ENCODE results near the gene KRT10.
"Not testable (repeated sequence)": the region's sequence is repeated elsewhere in the genome, so short reads cannot be mapped to it uniquely, and the experiment has no call there.

The KRT10 gene

DNA sequence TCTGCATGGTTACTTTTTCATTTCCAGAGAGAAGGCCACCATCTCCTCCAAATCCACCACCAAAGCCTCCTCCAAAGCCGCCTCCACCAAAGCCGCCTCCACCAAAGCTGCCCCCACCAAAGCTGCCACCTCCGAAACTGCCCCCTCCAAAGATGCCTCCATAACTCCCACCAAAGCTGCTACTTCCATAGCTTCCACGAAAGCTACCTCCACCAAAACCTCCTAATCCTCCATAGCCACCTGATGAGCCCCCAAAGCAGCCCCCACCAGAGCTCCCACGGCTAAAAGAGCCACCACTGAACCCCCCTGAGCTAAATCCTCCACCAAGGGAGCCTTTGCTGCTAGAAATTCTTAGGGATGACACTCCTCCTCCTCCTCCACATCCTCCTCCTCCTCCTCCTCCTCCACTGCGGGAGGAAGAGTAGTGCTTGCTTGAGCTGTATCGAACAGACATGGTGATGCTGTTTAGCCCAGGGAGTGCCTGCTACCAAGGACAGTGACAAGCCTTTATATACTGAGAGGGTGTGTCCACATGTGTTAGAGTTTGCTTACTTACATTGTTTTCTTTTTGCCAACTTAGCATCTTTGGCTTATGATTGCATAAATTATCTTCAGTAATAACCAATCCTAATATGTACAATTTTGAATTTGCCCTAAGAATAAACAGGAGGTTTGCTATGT, at the start of gene KRT10:
KRT10 (minus strand) TSS at position 483 of the 681 bp plus-strand sequence; CDS start at position 454, 29 bp downstream.
- no peak for DNase-seq (ENCODE audit: low read depth)

DNA sequence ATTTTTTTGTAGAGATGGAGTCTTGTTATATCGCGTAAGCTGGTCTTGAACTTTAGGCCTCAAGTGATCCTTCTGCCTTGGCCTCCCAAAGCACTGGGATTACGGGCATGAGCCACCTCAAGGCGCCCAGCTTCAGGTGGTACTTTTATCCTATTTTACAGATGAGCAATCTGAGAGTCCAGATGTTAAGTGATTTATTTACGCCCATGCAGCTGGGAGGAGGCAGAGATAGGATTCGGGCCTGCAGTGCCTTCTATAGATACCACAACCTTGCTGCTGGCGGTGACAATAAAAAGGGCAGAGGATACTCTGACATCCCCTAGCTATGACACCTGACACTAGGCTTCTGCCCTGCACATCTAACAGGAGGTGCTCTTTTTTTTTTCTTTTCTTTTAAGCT, 48.9 kb upstream of the KRT10 start:
- DNase-seq (ENCODE audit: low read depth), result no peak

DNA sequence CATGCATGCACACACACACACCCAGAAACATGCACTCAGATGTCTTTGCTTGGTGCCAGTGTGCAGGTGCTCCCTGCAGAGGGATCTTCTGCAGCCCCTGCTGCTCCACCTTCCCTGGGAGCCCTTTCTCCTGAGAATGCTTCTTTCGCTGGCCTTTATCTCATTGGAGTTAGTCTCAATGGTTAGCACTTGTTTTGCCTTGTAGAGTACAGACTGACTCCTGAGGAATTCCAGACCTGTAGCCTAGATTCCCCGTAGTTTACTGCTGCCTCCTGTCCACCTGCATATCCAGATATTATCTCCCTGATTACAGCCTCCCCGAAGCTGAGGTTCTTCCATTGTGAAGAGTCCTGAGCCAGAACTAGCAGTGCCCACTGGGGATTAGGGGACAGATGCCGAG, 47.7 kb upstream of the KRT10 start:
- no peak for DNase-seq (ENCODE audit: low read depth)

DNA sequence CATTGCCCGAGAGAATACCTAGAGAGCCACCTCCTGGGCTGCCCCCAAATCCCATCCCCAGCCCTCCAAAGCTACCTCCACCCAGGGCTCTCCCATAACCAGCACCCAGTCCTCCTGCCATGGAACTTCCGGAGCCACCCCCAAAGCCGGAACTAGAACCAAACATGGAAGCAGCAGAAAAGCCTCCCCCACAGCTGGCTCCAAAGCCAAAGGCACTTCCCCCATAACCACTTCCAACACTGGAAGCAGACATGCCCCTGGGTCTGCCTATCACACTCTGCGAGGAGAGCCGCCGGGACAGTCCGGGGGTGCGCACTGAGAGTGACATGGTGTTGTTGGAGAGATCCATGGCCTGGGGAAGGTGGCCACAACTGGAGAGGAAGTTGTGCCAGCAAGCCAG, 44.4 kb upstream of the KRT10 start, which contains the start of gene KRT12:
KRT12 (minus strand) TSS at position 386 of the 400 bp plus-strand sequence; CDS start at position 349, 37 bp downstream.
- no peak for DNase-seq (ENCODE audit: low read depth)

DNA sequence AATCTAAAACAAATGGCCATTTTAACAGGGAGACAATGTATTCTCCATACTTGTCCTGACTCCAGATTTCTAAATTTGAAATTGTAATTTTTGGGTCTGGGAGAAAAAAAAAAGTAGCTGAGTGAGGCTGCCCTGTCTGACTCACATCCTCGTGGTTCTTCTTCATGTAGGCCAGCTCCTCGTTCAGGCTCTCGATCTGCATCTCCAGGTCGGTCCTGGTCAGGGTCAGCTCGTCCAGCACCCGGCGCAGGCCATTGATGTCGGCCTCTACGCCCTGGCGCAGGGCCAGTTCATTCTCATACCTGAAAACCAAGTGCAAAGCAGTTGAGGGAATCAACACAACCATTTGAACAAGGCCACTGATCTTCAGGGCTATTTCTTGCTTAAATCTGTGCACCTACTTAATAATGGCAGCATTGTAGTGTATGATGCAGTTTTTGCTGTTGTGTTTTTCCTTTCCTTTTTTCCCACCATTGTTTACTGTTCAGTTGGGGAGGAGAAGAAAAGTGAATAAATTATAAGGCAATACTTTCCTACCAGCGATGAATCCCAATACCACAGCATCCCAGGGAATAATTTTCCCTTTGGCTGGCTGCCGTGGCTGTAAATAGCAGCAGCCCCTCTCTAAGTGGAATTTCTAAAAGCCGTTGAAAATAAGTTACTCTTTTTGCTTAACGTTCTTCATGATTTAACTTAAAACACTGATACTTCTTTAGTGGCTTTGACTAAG, 42.4 kb upstream of the KRT10 start:
- no peak for DNase-seq (ENCODE audit: low read depth)

DNA sequence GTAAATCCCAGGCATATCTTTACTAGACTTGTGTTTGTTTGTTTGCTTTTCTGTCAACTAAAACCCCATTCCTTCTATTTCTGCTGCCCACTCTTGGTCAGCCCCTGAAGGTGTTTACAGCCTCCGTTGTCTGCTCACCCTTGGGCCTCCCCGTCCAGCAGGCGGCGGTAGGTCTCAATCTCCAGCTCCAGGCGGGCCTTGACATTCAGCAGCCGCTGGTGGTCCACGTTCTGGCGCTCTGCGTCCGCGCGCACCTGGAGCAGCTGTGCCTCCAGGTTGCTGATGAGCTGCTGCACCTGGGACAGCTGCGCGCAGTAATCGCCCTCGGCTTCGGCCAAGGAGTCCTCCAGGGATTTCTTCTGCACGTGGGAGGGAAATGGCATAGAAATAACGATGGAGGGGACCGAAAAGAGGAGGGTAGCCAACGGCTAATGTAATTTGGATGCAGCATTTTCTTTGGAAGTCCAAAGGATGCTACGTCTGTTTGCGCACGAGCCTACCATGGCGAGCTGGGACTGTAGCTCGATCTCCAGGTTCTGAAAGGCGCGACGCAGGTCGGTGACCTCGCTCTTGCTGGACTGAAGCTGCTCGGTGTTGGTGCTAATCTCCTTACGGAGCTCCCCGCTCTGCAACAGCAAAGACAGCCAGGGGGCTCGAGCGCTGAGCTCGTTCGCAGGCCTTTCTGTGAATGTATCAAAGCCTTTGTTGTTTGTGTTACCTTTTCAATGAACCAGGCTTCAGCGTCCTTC, 40.7 kb upstream of the KRT10 start:
- DNase-seq (ENCODE audit: low read depth), result no peak

DNA sequence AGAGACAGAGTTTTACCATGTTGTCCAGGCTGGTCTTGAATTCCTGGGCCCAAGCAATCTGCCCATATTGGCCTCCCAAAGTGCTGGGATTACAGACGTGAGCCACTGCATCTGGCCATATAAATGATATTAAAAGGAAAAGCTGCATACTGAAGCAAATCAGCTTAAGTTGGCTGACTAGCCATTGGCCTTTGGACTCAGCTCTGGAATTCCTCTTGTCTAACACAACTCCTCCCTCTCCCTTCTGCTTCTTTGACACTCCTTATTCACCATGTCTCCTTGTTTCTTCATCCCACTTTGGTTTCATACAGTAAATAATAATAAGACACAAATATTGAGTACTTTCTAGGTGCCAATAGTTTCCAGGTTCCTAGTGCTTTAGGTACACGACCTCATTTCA, 37.1 kb upstream of the KRT10 start:
- no peak for DNase-seq (ENCODE audit: low read depth)

DNA sequence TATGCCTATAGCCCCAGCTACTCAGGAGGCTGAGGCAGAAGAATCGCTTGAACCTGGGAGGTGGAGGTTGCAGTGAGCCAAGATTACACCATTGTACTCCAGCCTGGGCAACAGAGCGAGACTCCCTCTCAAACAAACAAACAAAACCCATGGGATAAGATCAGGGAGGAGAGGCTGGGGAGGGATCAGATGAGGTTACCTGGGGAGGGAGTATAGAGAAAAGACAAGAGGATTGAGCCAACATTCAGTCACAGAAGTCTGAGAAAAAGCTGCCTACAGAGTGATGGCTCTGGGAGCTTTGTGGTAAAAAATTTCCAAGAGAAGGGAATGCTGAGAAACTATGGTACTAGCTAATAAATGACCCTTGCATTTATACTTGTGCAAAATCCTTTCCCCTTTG, 36.3 kb upstream of the KRT10 start:
- DNase-seq (ENCODE audit: low read depth), result not testable (repeated sequence)

DNA sequence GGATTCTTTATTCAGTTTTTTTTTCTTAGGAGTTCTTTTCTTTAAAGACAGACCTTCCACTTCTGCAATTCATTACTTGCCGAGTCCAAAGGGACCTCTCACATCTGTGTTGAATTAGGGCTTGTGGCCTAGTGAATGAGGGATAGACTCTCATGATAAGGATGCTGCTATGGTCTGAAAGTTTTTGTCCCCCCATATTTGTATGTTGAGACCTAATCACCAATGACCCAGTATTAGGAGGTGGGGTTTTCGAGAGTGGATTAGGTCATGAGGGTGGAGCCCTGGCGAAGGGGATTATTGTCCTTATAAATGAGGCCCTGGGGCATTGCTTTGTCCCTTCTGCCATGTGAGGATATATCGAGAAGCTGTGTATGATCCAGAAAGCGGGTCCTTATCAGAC, 35.1 kb upstream of the KRT10 start:
- no peak for DNase-seq (ENCODE audit: low read depth)

DNA sequence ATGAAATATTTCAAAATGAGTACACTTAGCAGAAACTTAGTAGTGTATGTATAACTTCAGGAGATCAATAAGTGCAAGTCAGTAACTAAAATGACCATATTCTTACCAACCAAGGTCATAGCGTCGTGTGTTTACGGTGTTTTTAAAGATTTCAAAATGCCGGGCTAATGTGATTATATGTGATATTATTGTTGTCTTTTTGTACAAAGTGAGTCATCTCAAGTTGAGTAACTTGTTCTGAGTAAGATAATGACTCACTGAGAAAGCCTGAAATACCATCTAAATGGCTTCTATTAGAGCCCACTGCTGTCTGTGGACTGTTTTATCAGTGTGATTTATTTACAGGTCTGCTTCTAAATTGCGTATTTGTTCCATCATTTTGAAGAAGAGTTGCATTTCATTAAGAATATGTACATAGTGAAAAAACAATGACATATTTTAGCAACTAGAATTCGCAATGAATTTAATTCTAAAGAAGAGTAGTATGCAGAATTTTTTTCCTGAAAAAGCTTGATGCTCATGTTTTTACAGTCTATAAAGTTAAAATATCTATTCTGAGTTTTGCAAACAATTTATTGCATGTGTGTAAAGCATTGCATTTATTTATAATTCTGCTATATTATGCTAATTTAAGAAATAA, 31.9 kb upstream of the KRT10 start:
- DNase-seq (ENCODE audit: low read depth), result no peak

DNA sequence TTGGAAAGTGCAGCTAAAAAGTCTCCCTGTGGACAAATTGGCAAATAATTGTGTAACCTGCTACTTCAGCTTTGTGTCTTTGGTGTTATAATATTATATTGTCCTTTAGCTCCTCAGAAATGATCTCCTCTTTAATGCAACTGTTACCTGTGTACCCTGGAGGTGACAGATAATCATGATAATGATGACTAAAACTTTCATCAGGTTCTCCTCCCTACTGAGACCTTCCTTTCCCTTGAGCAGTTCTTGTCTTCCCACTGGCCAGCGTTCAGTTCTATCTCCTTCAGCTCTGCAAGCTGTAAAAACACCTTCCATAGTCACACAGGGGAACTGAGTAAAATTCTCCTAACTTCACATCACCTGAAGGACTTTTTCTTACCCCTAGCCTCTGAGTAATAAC, 29.9 kb upstream of the KRT10 start:
- no peak for DNase-seq (ENCODE audit: low read depth)

DNA sequence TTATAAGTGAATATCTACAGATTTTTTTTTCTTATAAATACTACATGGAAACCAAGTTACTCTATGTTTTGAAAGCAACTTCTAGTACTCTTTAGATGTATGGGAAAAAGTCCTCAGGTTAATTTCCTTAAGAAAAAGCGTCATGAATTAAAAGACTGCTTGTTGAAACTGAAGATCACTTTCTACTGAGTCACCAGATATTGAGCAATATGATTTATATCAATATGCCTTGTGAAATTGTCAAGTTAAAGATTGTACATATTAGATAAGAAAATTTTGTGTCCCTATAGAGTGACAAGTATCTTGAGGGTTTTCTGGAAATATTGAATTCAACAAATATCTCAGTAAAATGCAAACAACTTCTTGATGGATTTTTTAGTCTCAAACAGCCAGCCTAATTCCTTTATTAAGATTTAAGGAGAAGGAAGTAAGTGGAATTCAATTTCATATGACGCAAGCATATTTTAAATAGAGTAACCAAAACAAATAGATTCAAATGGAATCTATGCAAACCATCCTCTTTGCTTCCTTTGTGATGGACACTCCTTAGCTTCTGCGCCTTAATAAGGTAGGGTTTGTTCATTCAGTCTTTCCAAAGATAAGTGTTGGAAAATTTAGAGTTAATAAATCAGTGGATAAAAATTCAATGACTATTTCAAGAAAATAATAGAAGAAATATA, 28.0 kb upstream of the KRT10 start:
- no peak for DNase-seq (ENCODE audit: low read depth)

DNA sequence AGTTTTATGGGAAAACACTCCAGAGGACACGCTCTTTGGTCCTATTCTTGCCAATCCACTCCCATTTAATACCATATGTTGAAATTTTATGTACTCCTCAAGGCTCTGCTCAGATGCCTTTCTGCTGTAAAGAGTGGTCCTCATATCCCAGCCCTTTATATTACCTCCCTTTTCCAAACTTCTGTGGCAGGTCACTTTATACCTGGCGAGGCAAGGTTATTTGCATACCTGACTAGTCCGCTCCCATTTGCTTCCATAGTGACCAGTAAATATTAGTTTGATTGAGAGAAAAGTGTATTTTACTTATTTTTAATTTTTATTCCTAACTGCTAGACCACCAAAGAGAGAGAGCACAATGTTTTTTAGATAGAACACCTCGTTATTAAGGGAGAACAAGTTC, 27.3 kb upstream of the KRT10 start:
- no peak for DNase-seq (ENCODE audit: low read depth)

DNA sequence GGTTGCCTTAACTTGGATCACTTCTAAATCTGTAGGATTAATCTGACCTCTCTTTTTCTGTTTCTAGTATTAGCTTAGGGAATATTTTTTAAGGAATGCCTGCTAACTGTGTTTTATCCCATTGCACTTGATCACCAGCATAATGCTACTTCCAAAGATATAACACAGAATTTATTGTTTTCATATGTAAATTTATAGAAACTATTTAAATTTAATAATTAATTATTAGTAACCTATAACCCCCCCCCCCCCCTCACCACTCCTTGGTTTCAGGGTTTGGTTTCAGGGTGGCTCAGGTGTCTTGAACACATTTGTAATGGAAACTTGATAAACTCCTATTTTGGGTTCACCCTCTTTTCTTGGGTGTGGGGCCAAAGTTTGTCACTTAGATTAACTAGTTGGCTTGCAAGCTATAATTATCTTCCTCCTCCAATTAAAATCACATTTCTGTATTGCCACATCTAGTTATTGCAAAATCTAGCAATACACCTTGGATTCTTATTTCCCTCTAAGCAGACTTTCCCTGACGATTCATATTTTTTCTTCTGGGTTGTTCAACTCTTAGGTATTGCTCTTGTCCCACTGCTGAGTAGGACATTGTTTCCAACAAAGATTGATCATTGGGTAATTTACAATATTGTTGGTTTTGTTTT, 26.3 kb upstream of the KRT10 start:
- DNase-seq (ENCODE audit: low read depth), result no peak

DNA sequence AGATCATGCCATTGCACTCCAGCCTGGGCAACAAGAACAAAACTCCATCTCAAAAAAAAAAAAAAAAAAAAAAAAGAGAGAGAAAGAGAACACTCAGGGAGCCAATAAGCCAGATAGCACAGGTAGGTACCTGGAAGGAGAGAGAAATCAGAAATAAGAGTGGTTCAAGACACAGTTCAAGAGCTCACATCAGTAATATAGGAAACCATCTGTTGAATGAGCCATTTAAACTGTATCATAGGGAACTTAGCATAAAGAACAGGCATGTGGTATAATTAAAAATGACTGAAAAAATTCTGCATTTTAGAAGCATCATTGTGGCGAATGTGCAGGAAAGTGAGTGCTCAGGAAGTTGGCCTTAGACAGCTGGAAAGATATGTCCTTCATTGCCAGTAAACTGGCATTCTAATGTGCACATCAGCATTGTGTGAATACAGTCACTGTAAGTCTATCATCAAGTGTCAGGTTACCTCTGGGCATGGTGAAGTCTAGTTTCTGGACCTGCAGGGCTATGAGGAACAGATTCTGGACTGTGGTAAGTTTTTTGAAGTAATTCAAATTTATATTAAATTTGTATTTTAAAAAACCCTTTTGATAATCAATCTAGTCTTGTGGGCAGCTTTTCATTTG, 24.2 kb upstream of the KRT10 start:
- DNase-seq (ENCODE audit: low read depth), result no peak

DNA sequence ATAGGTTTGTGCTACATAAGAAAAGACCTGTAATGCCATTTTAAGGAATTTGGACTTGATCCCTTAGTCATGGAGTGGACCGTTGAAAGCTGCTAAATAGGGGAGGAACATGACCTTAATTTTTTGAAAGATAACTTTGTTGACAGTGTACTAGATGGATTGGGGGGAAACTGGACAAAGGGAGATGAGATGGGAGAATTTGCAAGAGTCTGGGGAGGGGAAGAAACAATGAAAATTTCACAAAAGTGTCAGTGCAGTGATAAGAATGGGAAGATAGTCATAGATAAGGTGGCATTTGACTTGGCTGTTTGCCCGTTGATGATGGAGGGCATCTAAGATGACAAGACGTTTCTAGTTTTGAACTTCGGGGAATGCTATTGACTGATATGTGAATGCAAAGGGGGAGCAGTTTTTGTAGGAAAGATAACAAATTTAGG, 22.3 kb upstream of the KRT10 start:
- no peak for DNase-seq (ENCODE audit: low read depth)

DNA sequence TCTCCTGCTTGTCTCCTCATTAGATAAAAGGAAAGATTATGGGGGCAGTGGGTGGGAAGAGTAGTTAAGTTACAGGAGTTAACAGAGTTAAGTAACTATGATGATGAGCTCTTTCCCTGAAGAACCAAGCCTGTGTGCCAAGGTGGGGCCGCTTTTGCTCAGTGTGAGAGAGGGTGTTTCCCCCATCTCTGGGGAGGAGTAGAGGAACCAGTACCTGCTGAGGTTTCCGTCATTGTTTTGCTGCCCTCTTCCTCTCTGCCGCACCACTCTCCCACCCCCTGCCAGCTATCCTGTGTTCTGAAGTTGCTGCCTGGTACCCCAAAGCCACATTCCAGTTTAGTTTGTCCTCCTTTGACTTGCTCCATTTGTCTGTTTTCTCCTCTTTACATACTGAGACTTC, 20.8 kb upstream of the KRT10 start:
- no peak for DNase-seq (ENCODE audit: low read depth)

DNA sequence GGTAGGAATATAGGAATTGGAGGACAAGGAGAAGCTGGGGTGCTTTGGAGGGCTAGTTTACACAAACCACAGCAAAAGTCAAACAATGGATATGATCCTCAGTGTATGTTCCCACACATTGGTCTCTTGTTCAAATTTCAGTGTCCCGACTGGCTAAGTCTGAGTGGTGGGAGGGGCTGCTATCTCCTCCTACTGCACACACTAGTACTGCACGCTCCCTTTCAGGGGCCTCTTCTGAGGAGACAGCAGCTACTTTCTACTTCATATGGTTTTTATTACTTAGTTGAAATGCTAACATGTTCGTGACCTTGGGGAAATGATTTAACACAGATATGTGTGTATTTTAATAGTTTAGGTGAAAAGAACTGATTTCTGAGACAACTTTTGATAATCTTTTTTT, 18.8 kb upstream of the KRT10 start:
- no peak for DNase-seq (ENCODE audit: low read depth)

DNA sequence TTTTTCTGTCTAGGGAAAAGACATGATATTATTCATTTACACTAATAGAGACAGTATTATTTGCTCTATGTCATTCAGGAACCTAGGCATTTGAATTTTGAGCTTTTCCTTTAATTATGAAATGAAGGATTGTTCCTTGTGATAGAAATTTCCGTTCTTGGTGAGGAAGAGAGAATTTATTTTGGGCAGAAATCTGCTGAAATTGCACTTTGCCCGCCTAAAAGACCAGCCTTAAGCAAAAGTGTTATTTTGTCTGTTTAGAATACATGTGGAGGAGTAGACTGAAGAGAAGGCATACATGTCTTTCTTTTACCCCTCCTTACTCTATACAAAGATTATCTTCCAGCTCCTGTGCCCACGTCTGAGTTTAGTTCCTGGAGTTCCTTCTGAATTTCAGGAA, 16.8 kb upstream of the KRT10 start:
- DNase-seq (ENCODE audit: low read depth), result no peak

DNA sequence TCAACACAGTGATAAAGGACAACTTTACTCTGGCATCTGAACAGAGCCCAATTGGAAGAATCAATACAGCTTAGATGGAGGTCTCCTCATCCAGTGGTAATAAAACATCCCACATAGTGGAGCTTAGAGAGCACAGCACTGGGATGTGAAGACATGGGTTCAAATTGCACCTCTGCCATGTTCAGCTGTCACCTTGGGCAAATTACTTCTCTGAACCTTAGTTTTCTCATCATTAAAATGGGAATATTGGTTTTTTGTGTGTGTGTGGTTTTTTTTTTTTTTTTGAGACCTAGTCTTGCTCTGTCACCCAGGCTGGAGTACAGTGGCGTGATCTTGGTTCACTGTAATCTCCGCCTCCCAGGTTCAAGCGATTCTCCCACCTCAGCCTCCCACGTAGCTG, 13.6 kb upstream of the KRT10 start:
- no peak for DNase-seq (ENCODE audit: low read depth)

DNA sequence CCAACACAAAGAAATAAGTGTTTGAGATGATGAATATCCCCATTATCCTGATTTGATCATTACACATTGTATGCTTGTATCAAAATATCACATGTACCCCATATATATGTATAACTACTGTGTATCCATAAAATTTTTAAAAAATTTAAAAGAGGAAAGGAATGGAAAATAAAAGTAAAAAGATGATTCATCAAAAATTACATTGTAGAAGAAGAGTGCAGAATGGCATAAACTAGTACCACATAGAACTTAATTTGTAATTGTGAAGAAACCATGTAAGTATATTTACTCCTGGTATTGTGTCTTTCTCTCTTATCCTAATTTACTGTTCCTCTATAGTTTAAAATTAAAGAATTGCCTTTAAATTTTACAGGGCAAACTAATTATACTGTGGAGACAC, 11.5 kb upstream of the KRT10 start:
- DNase-seq (ENCODE audit: low read depth), result no peak

Data from activated T-cell treated with anti-CD3 and anti-CD28 coated beads for 1 hour (primary cell).